B cell (primary cell): Measurements from ENCODE around the gene POTEC. TPM values are rescaled to one million over a fixed set of nuclear protein-coding genes. Genes with fewer than 3 reads are reported as not detected.
"Not testable (repeated sequence)": the region's sequence is repeated elsewhere in the genome, so short reads cannot be mapped to it uniquely, and the experiment has no call there.

ENCODE experiments used
- ATAC-seq: fragments of 200-7000 bp; cut with Tn5 transposase; one replicate; pipeline ENCODE4 v1.10.0; 2021; ENCODE audit warnings: low read depth, mild to moderate bottlenecking, moderate number of reproducible peaks, moderate library complexity
- CTCF ChIA-PET: fragments of 350-600 bp; sonication (Branson Sonifier 250); formaldehyde crosslinking; loops from one replicate; lab custom pipeline; 2021; ENCODE audit warnings: antibody characterized with exemption, inconsistent platforms; lab: Charles Lee
- POLR2A ChIA-PET: fragments of 350-600 bp; sonication (Branson Sonifier 250); formaldehyde crosslinking; loops from one replicate; lab custom pipeline; 2021; ENCODE audit warnings: antibody characterized with exemption; lab: Charles Lee
- DNase-seq: peaks from one replicate; pipeline ENCODE4 v3.0.0; 2013
- H2AFZ ChIP-seq: 2 replicates; pipeline ENCODE4 v1.6.1; 2012; ENCODE audit warnings: mild to moderate bottlenecking, low read depth, low read length; ENCODE audit not compliant: insufficient read depth, poor library complexity, severe bottlenecking
- H3K27ac ChIP-seq, 2 donors: 1 replicate in 1 of 2; 2 replicates in 1 of 2; pipeline ENCODE4 v1.5.1; 2012 to 2013; ENCODE audit warnings: low read length in 2 of 2, mild to moderate bottlenecking in 2 of 2, moderate library complexity in 1 of 2
- H3K27me3 ChIP-seq, 4 experiments: fragments of 200-600 bp in 1 of 4; sonication (generic) in 1 of 4; replicated peaks in 1 of 4; 1 replicate in 2 of 4; 2 replicates in 2 of 4; pipeline versions ENCODE4 v1.6.1 to v1.7.0; 2013 to 2016; ENCODE audit warnings: low read length in 3 of 4, mild to moderate bottlenecking in 2 of 4, mixed read lengths in 1 of 4, moderate library complexity in 1 of 4; ENCODE audit not compliant: insufficient read depth in 4 of 4, control insufficient read depth in 3 of 4; ENCODE audit errors: control extremely low read depth in 1 of 4
- H3K36me3 ChIP-seq, 2 experiments: replicated peaks in 1 of 2; 1 replicate in 1 of 2; 2 replicates in 1 of 2; pipeline versions ENCODE4 v1.6.1 to v1.7.1; 2013; ENCODE audit warnings: low read length in 1 of 2; ENCODE audit not compliant: insufficient read depth in 2 of 2, control insufficient read depth in 1 of 2; ENCODE audit errors: control extremely low read depth in 1 of 2, extremely low read depth in 1 of 2
- H3K4me1 ChIP-seq, 2 donors: fragments of 200-600 bp in 1 of 2; sonication (generic) in 1 of 2; 1 replicate in 1 of 2; 2 replicates in 1 of 2; pipeline versions ENCODE4 v1.5.1 to v1.6.1; 2013 to 2017; ENCODE audit warnings: low read length in 2 of 2; ENCODE audit not compliant: control insufficient read depth in 2 of 2, insufficient read depth in 2 of 2
- H3K4me2 ChIP-seq: replicated peaks from 2 replicates; pipeline ENCODE3; 2012; ENCODE audit warnings: mild to moderate bottlenecking, low read depth, low read length; ENCODE audit not compliant: poor library complexity, severe bottlenecking
- H3K4me3 ChIP-seq, 5 experiments: fragments of 200-600 bp in 1 of 5; sonication (generic) in 1 of 5; 1 replicate in 3 of 5; 2 replicates in 2 of 5; pipeline versions ENCODE4 v1.5.1 to v1.7.0; 2011 to 2016; ENCODE audit warnings: low read length in 4 of 5, mild to moderate bottlenecking in 4 of 5, low read depth in 2 of 5, control low read depth in 1 of 5, moderate library complexity in 1 of 5; ENCODE audit not compliant: insufficient read depth in 1 of 5; ENCODE audit errors: control extremely low read depth in 1 of 5, extremely low read depth in 1 of 5
- H3K79me2 ChIP-seq: fragments of 200-600 bp; sonication (generic); one replicate; pipeline ENCODE4 v1.6.0; 2016; ENCODE audit warnings: low read length; ENCODE audit not compliant: control insufficient read depth, insufficient read depth
- H3K9ac ChIP-seq: fragments of 200-600 bp; sonication (generic); 2 replicates; pipeline ENCODE4 v1.6.1; 2017; ENCODE audit warnings: mild to moderate bottlenecking, low read length, moderate library complexity
- H3K9me3 ChIP-seq, 3 donors: one replicate each; pipeline versions ENCODE4 v1.6.1 to v1.7.1; 2013; ENCODE audit warnings: low read length in 2 of 3; ENCODE audit not compliant: control insufficient read depth in 2 of 3, insufficient read depth in 1 of 3; ENCODE audit errors: control extremely low read depth in 1 of 3
- H4K20me1 ChIP-seq: 2 replicates; pipeline ENCODE4 v1.6.0; 2012; ENCODE audit warnings: mild to moderate bottlenecking, low read length; ENCODE audit not compliant: insufficient read depth, control insufficient read depth, poor library complexity, severe bottlenecking
- H3K27ac Mint-ChIP-seq: one replicate; pipeline ENCODE4 v1.8.0; 2021; ENCODE audit warnings: mixed read lengths
- H3K27me3 Mint-ChIP-seq: one replicate; pipeline ENCODE4 v1.8.0; 2021; ENCODE audit warnings: mixed read lengths
- H3K4me1 Mint-ChIP-seq: one replicate; pipeline ENCODE4 v1.8.0; 2021; ENCODE audit warnings: mixed read lengths
- H3K4me3 Mint-ChIP-seq: one replicate; pipeline ENCODE4 v1.8.0; 2021; ENCODE audit warnings: mixed read lengths
- H3K9me3 Mint-ChIP-seq: one replicate; pipeline ENCODE4 v1.8.0; 2022; ENCODE audit warnings: mixed read lengths; ENCODE audit not compliant: insufficient read depth
- whole genome bisulfite sequencing: methylation state at CpG from one replicate; pipeline ENCODE4 v1.1.5; 2013; ENCODE audit warnings: missing lambda C conversion rate; ENCODE audit not compliant: insufficient coverage; 5-methylcytosine and 5-hydroxymethylcytosine counted together
- intact Hi-C: fragments of 100-400 bp; cut with micrococcal nuclease; formaldehyde crosslinking; loops from one replicate; pipeline ENCODE4 v1.10.0; 2022
- polyA plus RNA-seq: library from polyadenylated mRNA; depleted of rRNA; stranded (reverse); fragments of >200 nt; gene quantifications from 2 replicates; pipeline ENCODE4 v1.2.3, GENCODE V29; 2012
- total RNA-seq, 2 donors: library from RNA; stranded (reverse); fragments of 120-200 nt in 1 of 2; gene quantifications; 1 replicate in 1 of 2; 2 replicates in 1 of 2; pipeline versions ENCODE4 v1.2.3 to v1.2.4, GENCODE V29; 2013 to 2022

POTEC gene
- total and polyA plus RNA-seq, 2 donors (not counting 1 experiment from before 2014, with no cell fraction given), result not detected

- POLR2A ChIA-PET, intact Hi-C loops, H3K4me3 ChIP-seq: not testable (repeated sequence)
Measured at GRCh38 chr18:14471286-14471685, 72.1 kb downstream of the POTEC start.

GRCh38 chr18:14470446-14470845, 73.0 kb downstream of the POTEC start:
- DNase-seq, H3K9me3 ChIP-seq, H3K4me3 ChIP-seq, intact Hi-C loops, CTCF ChIA-PET, H3K27me3 Mint-ChIP-seq, H3K27ac Mint-ChIP-seq, H4K20me1 ChIP-seq, H3K9me3 Mint-ChIP-seq, H3K4me1 Mint-ChIP-seq, H3K27me3 ChIP-seq, H2AFZ ChIP-seq, H3K4me2 ChIP-seq, H3K36me3 ChIP-seq, H3K4me1 ChIP-seq, H3K9ac ChIP-seq, ATAC-seq, H3K27ac ChIP-seq, POLR2A ChIA-PET, H3K79me2 ChIP-seq, H3K4me3 Mint-ChIP-seq: not testable (repeated sequence)
- 80% methylated on average over 3 of the region's 3 CpGs for WGBS

More at GRCh38 chr18:14471286-14471685, 72.1 kb downstream of the POTEC start:
- DNase-seq, H3K36me3 ChIP-seq, H2AFZ ChIP-seq, H3K4me1 Mint-ChIP-seq, H4K20me1 ChIP-seq, H3K27me3 Mint-ChIP-seq, H3K79me2 ChIP-seq, H3K9me3 Mint-ChIP-seq, H3K27ac Mint-ChIP-seq, H3K4me3 Mint-ChIP-seq, H3K9ac ChIP-seq, CTCF ChIA-PET, H3K4me2 ChIP-seq, H3K9me3 ChIP-seq, ATAC-seq, H3K4me1 ChIP-seq, H3K27me3 ChIP-seq, H3K27ac ChIP-seq: not testable (repeated sequence)
- no CpG with 5 or more reads among the region's 3 CpGs for whole genome bisulfite sequencing

DNA sequence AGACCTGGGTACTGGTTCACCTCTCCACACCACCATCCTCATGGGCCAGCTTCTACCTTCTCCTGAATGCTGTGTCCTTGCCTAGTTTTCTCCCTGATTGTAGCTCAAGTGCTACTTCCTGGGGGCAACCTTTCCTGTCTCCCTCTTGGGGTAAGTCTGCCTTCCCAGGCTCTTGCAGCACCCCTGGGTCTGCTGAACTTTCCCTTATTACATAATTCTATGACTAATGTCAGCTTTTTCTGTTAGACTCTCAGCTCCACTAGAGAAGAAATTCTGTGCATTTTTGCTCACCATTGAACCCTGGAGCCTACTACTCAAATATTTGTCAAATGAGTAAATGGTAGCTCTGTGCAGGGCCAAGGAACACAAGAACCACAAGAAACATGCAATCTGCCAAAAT, 73.4 kb downstream of the POTEC start:
- H3K4me1 ChIP-seq, H3K9ac ChIP-seq, H3K27ac Mint-ChIP-seq, H3K4me1 Mint-ChIP-seq, H2AFZ ChIP-seq, H3K4me2 ChIP-seq, H3K4me3 Mint-ChIP-seq, H3K79me2 ChIP-seq, ATAC-seq, H3K27ac ChIP-seq, intact Hi-C loops, H3K9me3 Mint-ChIP-seq, H4K20me1 ChIP-seq, H3K9me3 ChIP-seq, H3K4me3 ChIP-seq, H3K27me3 ChIP-seq, H3K27me3 Mint-ChIP-seq, DNase-seq, CTCF ChIA-PET, H3K36me3 ChIP-seq, POLR2A ChIA-PET: not testable (repeated sequence)

DNA sequence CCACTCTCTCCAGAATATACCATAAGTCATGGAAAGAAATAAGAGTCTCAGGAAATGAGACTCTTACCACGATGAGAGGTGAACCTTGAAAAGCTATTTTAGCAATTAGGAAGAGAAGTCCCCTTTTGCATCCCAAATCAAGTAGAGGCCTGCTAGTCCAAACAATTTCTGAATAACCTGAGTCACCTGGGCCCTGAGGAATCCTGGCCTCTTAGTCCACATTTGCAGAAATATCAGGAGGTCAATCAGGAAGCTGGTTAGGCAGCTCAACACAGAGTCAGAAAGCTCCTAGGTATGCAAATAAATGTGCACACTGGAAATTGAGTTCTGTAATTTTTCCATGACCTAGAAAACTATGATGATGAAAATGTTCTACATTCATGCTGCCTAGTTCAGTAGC, 77.4 kb downstream of the POTEC start:
- H3K4me1 Mint-ChIP-seq, ATAC-seq, CTCF ChIA-PET, H3K36me3 ChIP-seq, H3K79me2 ChIP-seq, H3K4me3 Mint-ChIP-seq, H3K27me3 Mint-ChIP-seq, H3K4me2 ChIP-seq, H3K9me3 ChIP-seq, H2AFZ ChIP-seq, H3K9ac ChIP-seq, H3K27me3 ChIP-seq, POLR2A ChIA-PET, H3K4me3 ChIP-seq, H3K9me3 Mint-ChIP-seq, H3K4me1 ChIP-seq, intact Hi-C loops, DNase-seq, H3K27ac Mint-ChIP-seq, H4K20me1 ChIP-seq, H3K27ac ChIP-seq: not testable (repeated sequence)
- no CpG with 5 or more reads among the region's 1 CpG for WGBS
